HEK293 (cell line): ENCODE results near the gene GDAP1L1.

Experiments used
- CTCF ChIA-PET: fragments of 350-600 bp; formaldehyde crosslinking; extraction: SDS; loops from one replicate; lab custom pipeline; 2021; ENCODE audit warnings: antibody characterized with exemption; lab: Yijun Ruan, JAX
- POLR2A ChIA-PET: fragments of 300-600 bp; formaldehyde crosslinking; extraction: SDS; loops from one replicate; lab custom pipeline; 2020; ENCODE audit warnings: antibody characterized with exemption, inconsistent platforms; lab: Yijun Ruan, JAX
- H3K27ac ChIP-seq: fragments of 200-500 bp; sonication (Bioruptor generic); 2 replicates; pipeline ENCODE4 v1.5.1; 2014; ENCODE audit warnings: low read depth, low read length, control low read depth, inconsistent platforms; ENCODE audit errors: extremely low read depth
- H3K36me3 ChIP-seq, 2 experiments: fragments of 200-500 bp in 1 of 2; sonication (Bioruptor generic) in 1 of 2; 1 replicate in 1 of 2; 2 replicates in 1 of 2; pipeline ENCODE4 v1.5.1; 2014 to 2017; ENCODE audit warnings: inconsistent platforms in 2 of 2, low read length in 2 of 2; ENCODE audit not compliant: control insufficient read depth in 2 of 2, insufficient read depth in 1 of 2
- H3K4me1 ChIP-seq: fragments of 200-500 bp; sonication (Bioruptor generic); 2 replicates; pipeline ENCODE4 v1.5.1; 2014; ENCODE audit warnings: mild to moderate bottlenecking, low read length, inconsistent platforms; ENCODE audit not compliant: control insufficient read depth, insufficient read depth
- H3K4me3 ChIP-seq: 2 replicates; pipeline ENCODE4 v1.5.1; 2011; ENCODE audit warnings: low read depth, mild to moderate bottlenecking, control low read depth, low read length, moderate library complexity
- H3K9me3 ChIP-seq: fragments of 200-500 bp; sonication (Bioruptor generic); 2 replicates; pipeline ENCODE4 v1.5.1; 2014; ENCODE audit warnings: low read depth, low read length, inconsistent platforms; ENCODE audit not compliant: control insufficient read depth, insufficient read depth
- ELK4 ChIP-seq: IDR thresholded peaks from 2 replicates; pipeline ENCODE4 v1.6.1; 2011; ENCODE audit warnings: mild to moderate bottlenecking, low read depth, low read length, borderline replicate concordance
- FEZF1 ChIP-seq: fragments of 450-650 bp; formaldehyde crosslinking; IDR thresholded peaks from 2 replicates; pipeline ENCODE4 v1.5.1; 2016; ENCODE audit warnings: missing biosample characterization, missing genetic modification characterization
- GLIS1 ChIP-seq: fragments of 450-650 bp; formaldehyde crosslinking; IDR thresholded peaks from 2 replicates; pipeline ENCODE4 v1.5.1; 2016; ENCODE audit warnings: missing biosample characterization, missing genetic modification characterization
- GLIS2 ChIP-seq: fragments of 450-650 bp; formaldehyde crosslinking; IDR thresholded peaks from 2 replicates; pipeline ENCODE4 v1.5.1; 2016; ENCODE audit warnings: missing biosample characterization, missing genetic modification characterization
- HOXD13 ChIP-seq: sonication (generic); formaldehyde crosslinking; IDR thresholded peaks from 2 replicates; pipeline ENCODE4 v1.8.0; 2022; ENCODE audit warnings: missing genetic modification reagents, borderline replicate concordance
- IKZF3 ChIP-seq: fragments of 450-650 bp; IDR thresholded peaks from 2 replicates; pipeline ENCODE4 v1.5.0; 2018; ENCODE audit warnings: missing biosample characterization, mild to moderate bottlenecking, missing genetic modification characterization, moderate library complexity
- KLF7 ChIP-seq: fragments of 450-650 bp; formaldehyde crosslinking; IDR thresholded peaks from 2 replicates; pipeline ENCODE4 v1.5.1; 2016; ENCODE audit warnings: missing biosample characterization, missing genetic modification characterization, borderline replicate concordance
- MEIS1 ChIP-seq: sonication (generic); formaldehyde crosslinking; IDR thresholded peaks from 2 replicates; pipeline ENCODE4 v1.8.1; 2022; ENCODE audit warnings: missing genetic modification reagents, mild to moderate bottlenecking, borderline replicate concordance
- RBAK ChIP-seq: fragments of 450-650 bp; formaldehyde crosslinking; IDR thresholded peaks from 2 replicates; pipeline ENCODE4 v1.5.1; 2016; ENCODE audit warnings: missing biosample characterization, missing genetic modification characterization
- REST ChIP-seq: fragments of 450-650 bp; formaldehyde crosslinking; IDR thresholded peaks from 2 replicates; pipeline ENCODE4 v1.5.1; 2016; ENCODE audit warnings: missing biosample characterization, missing genetic modification characterization
- TRIM28 ChIP-seq: IDR thresholded peaks from 2 replicates; pipeline ENCODE4 v1.6.1; 2011; ENCODE audit warnings: low read length, control low read depth, borderline replicate concordance
- ZFHX2 ChIP-seq: fragments of 450-650 bp; formaldehyde crosslinking; conservative IDR thresholded peaks from 2 replicates; pipeline ENCODE4 v1.5.1; 2016; ENCODE audit warnings: missing biosample characterization, missing genetic modification characterization
- ZIC2 ChIP-seq: fragments of 450-650 bp; formaldehyde crosslinking; IDR thresholded peaks from 2 replicates; pipeline ENCODE4 v1.5.1; 2016; ENCODE audit warnings: missing biosample characterization, missing genetic modification characterization
- ZNF132 ChIP-seq: fragments of 450-650 bp; formaldehyde crosslinking; IDR thresholded peaks from 2 replicates; pipeline ENCODE4 v1.5.1; 2017; ENCODE audit warnings: missing biosample characterization, missing genetic modification characterization, borderline replicate concordance
- ZNF146 ChIP-seq: fragments of 450-650 bp; formaldehyde crosslinking; IDR thresholded peaks from 2 replicates; pipeline ENCODE4 v1.5.1; 2016; ENCODE audit warnings: missing biosample characterization, missing genetic modification characterization
- ZNF155 ChIP-seq: fragments of 450-650 bp; formaldehyde crosslinking; IDR thresholded peaks from 2 replicates; pipeline ENCODE4 v1.5.1; 2016; ENCODE audit warnings: missing biosample characterization, missing genetic modification characterization
- ZNF174 ChIP-seq: fragments of 450-650 bp; formaldehyde crosslinking; IDR thresholded peaks from 2 replicates; pipeline ENCODE4 v1.5.0; 2017; ENCODE audit warnings: missing biosample characterization, mild to moderate bottlenecking, missing genetic modification characterization
- ZNF335 ChIP-seq: fragments of 450-650 bp; formaldehyde crosslinking; conservative IDR thresholded peaks from 2 replicates; pipeline ENCODE4 v1.5.1; 2016; ENCODE audit warnings: missing biosample characterization, missing genetic modification characterization
- ZNF366 ChIP-seq: fragments of 450-650 bp; formaldehyde crosslinking; conservative IDR thresholded peaks from 2 replicates; pipeline ENCODE4 v1.5.1; 2016; ENCODE audit warnings: missing biosample characterization, missing genetic modification characterization
- ZNF518A ChIP-seq: fragments of 450-650 bp; formaldehyde crosslinking; conservative IDR thresholded peaks from 2 replicates; pipeline ENCODE4 v1.5.1; 2016; ENCODE audit warnings: low read depth, missing biosample characterization, missing genetic modification characterization
- ZNF621 ChIP-seq: fragments of 450-650 bp; formaldehyde crosslinking; IDR thresholded peaks from 2 replicates; pipeline ENCODE4 v1.5.1; 2017; ENCODE audit warnings: missing biosample characterization, missing genetic modification characterization
- ZNF626 ChIP-seq: fragments of 450-650 bp; sonication (Bioruptor Pico); formaldehyde crosslinking; IDR thresholded peaks from 2 replicates; pipeline ENCODE4 v1.5.1; 2018; ENCODE audit warnings: missing biosample characterization, missing genetic modification characterization, inconsistent platforms
- ZNF768 ChIP-seq: fragments of 450-650 bp; formaldehyde crosslinking; IDR thresholded peaks from 2 replicates; pipeline ENCODE4 v1.5.1; 2018; ENCODE audit warnings: missing biosample characterization, mild to moderate bottlenecking, missing genetic modification characterization

Gene GDAP1L1

GRCh38 chr20:44209686-44210405 lies 37.3 kb upstream of the GDAP1L1 start:
- ChIA-PET POLR2A (interaction anchor here (0.5 to 1.3 kb wide), 4 partner anchors 43 to 101 kb away, joined by 3 to 4 read pairs (median 3); partner anchors contain the start of gene FITM2), CTCF (interaction anchor here (0.7 to 2.9 kb wide), 4 partner anchors 19 to 103 kb away, joined by 3 to 11 read pairs (median 6); no protein-coding TSS in a partner anchor)
- peaks cover 22% of the 10 kb centered on the region for H3K4me1 ChIP-seq
- H3K9me3 ChIP-seq: no peaks in the 10 kb centered on the region
- peaks cover 15 to 16% of the 10 kb centered on the region in 2 experiments for H3K36me3 ChIP-seq
- peak overlapping the region; percentile 70 for H3K4me3 ChIP-seq
- H3K27ac ChIP-seq: peak overlapping the region; percentile 79
- TF ChIP-seq ZNF768 (tag by site-specific recombination) (no peak), ZFHX2 (tag by site-specific recombination) (no peak), ZNF366 (peak; percentile 79), IKZF3 (tag by site-specific recombination) (peak; percentile 11; the same call in 1 of the 2 replicates), ZIC2 (tag by site-specific recombination) (peak; percentile 87), REST (tag by site-specific recombination) (peak; percentile 99), KLF7 (tag by site-specific recombination) (peak; percentile 26; the same call in 1 of the 2 replicates), ZNF335 (tag by site-specific recombination) (peak; percentile 94)

- peak within 1 kb of the TSS; percentile 80 for H3K4me3 ChIP-seq
- H3K27ac ChIP-seq: peak within 1 kb of the TSS; percentile 79
- peaks cover 8 to 9% of the 10 kb centered on the region in 2 experiments for H3K36me3 ChIP-seq
- H3K9me3 ChIP-seq: no peaks in the 10 kb centered on the region
- CTCF ChIA-PET: interaction anchor here (0.7 to 2.9 kb wide), 2 partner anchors 20 to 23 kb away, joined by 3 to 11 read pairs; no protein-coding TSS in a partner anchor
- H3K4me1 ChIP-seq: peaks cover 22% of the 10 kb centered on the region
- POLR2A ChIA-PET: interaction anchor here (0.5 to 1.3 kb wide), 4 partner anchors 44 to 100 kb away, joined by 3 to 4 read pairs (median 3); partner anchors contain the start of gene FITM2
- TF ChIP-seq MEIS1 (CRISPR knock-in tag) (no peak), ZNF621 (tag by site-specific recombination) (no peak), ZNF146 (tag by site-specific recombination) (no peak), ZNF155 (tag by site-specific recombination) (no peak), ZNF626 (tag by site-specific recombination) (no peak), FEZF1 (tag by site-specific recombination) (no peak), RBAK (tag by site-specific recombination) (no peak), GLIS2 (tag by site-specific recombination) (peak; percentile 63), ZNF518A (tag by site-specific recombination) (no peak; the same call in 1 of the 2 replicates), TRIM28 (no peak), ZNF132 (tag by site-specific recombination) (no peak), GLIS1 (tag by site-specific recombination) (peak; percentile 48; the same call in 1 of the 2 replicates), ZNF174 (tag by site-specific recombination) (no peak), ELK4 (no peak), HOXD13 (CRISPR knock-in tag) (no peak)
These were observed 36.5 kb upstream of the GDAP1L1 start, which contains the start of gene OSER1 for GRCh38 chr20:44210406-44211176. TSS of gene OSER1 (minus strand) at chr20:44210771. CDS start at chr20:44206957, 3,814 bp downstream.
